Neural cell (in vitro differentiated cells): Measurements from ENCODE around the gene PGAP3. TPM values are rescaled to one million over a fixed set of nuclear protein-coding genes. Genes with fewer than 3 reads are reported as not detected.

Source experiments
- H2AFZ ChIP-seq: fragments of 200-600, 300-800 bp; sonication (generic), shearing (Covaris generic); 2 replicates; pipeline ENCODE4 v1.6.0; 2014; ENCODE audit warnings: low read depth, mild to moderate bottlenecking, antibody characterized with exemption, low read length, moderate library complexity
- H3F3A ChIP-seq: fragments of 200-600 bp; shearing (Covaris generic); 2 replicates; pipeline ENCODE4 v1.6.1; 2016; ENCODE audit warnings: mild to moderate bottlenecking, moderate library complexity, mixed read lengths, antibody characterized with exemption, low read length; ENCODE audit not compliant: insufficient read depth, poor library complexity, severe bottlenecking
- H3K27ac ChIP-seq: fragments of 200-600, 300-800 bp; sonication (generic), shearing (Covaris generic); 2 replicates; pipeline ENCODE4 v1.5.1; 2014; ENCODE audit warnings: mild to moderate bottlenecking, low read length, moderate library complexity
- H3K27me3 ChIP-seq: fragments of 300-800, 200-600 bp; sonication (generic), shearing (Covaris generic); 2 replicates; pipeline ENCODE4 v1.6.0; 2014; ENCODE audit warnings: mild to moderate bottlenecking, low read depth, low read length, moderate library complexity; ENCODE audit not compliant: insufficient read depth
- H3K36me3 ChIP-seq: fragments of 300-800, 200-600 bp; sonication (generic), shearing (Covaris generic); 2 replicates; pipeline ENCODE4 v1.5.1; 2014; ENCODE audit warnings: mild to moderate bottlenecking, antibody characterized with exemption, low read length, moderate library complexity; ENCODE audit not compliant: insufficient read depth
- H3K4me2 ChIP-seq: fragments of 300-800, 200-600 bp; sonication (generic), shearing (Covaris generic); 2 replicates; pipeline ENCODE4 v1.6.0; 2014; ENCODE audit warnings: mild to moderate bottlenecking, low read length
- H3K4me3 ChIP-seq: fragments of 300-800, 200-600 bp; sonication (generic), shearing (Covaris generic); 2 replicates; pipeline ENCODE4 v1.5.1; 2014; ENCODE audit warnings: mild to moderate bottlenecking, low read length, moderate library complexity
- H3K79me2 ChIP-seq: fragments of 200-600 bp; shearing (Covaris generic); replicated peaks from 2 replicates; pipeline ENCODE4 v1.6.0; 2014; ENCODE audit warnings: mild to moderate bottlenecking, low read length, moderate library complexity; ENCODE audit not compliant: insufficient read depth
- H3K9ac ChIP-seq: fragments of 300-800, 200-600 bp; sonication (generic), shearing (Covaris generic); 2 replicates; pipeline ENCODE4 v1.6.1; 2016; ENCODE audit warnings: mild to moderate bottlenecking, low read length, mixed read lengths
- H3K9me2 ChIP-seq: fragments of 200-600 bp; shearing (Covaris generic); 2 replicates; pipeline ENCODE4 v1.6.1; 2016; ENCODE audit warnings: mild to moderate bottlenecking, low read length, mixed read lengths; ENCODE audit not compliant: insufficient read depth
- H3K9me3 ChIP-seq: fragments of 200-600, 300-800 bp; sonication (generic), shearing (Covaris generic); 2 replicates; pipeline ENCODE4 v1.6.1; 2016; ENCODE audit warnings: mild to moderate bottlenecking, mixed run types, low read length, moderate library complexity, mixed read lengths
- H4K20me1 ChIP-seq: fragments of 200-600 bp; shearing (Covaris generic); 2 replicates; pipeline ENCODE4 v1.6.1; 2016; ENCODE audit warnings: mild to moderate bottlenecking, mixed run types; ENCODE audit not compliant: insufficient read depth
- EP300 ChIP-seq: fragments of 450-650 bp; conservative IDR thresholded peaks from 2 replicates; pipeline ENCODE4 v1.6.1; 2014; ENCODE audit warnings: antibody characterized with exemption, mild to moderate bottlenecking, moderate library complexity; ENCODE audit not compliant: poor library complexity, severe bottlenecking
- EZH2 ChIP-seq: fragments of 200-600, 300-800 bp; shearing (Covaris generic), sonication (generic); IDR thresholded peaks from 2 replicates; pipeline ENCODE4 v1.6.1; 2014; ENCODE audit warnings: antibody characterized with exemption, low read length, borderline replicate concordance, mild to moderate bottlenecking; ENCODE audit not compliant: insufficient read depth, poor library complexity, severe bottlenecking
- MXI1 ChIP-seq: fragments of 450-650 bp; conservative IDR thresholded peaks from 2 replicates; pipeline ENCODE4 v1.6.1; 2014; ENCODE audit warnings: antibody characterized with exemption, mild to moderate bottlenecking; ENCODE audit not compliant: poor library complexity, severe bottlenecking
- POLR2AphosphoS5 ChIP-seq: IDR thresholded peaks from 2 replicates; pipeline ENCODE4 v1.6.1; 2012
- RAD21 ChIP-seq: fragments of 450-650 bp; conservative IDR thresholded peaks from 2 replicates; pipeline ENCODE4 v1.6.1; 2014; ENCODE audit warnings: antibody characterized with exemption, mild to moderate bottlenecking, moderate library complexity
- SMC3 ChIP-seq: fragments of 450-650 bp; conservative IDR thresholded peaks from 2 replicates; pipeline ENCODE4 v1.6.1; 2014; ENCODE audit warnings: antibody characterized with exemption, mild to moderate bottlenecking, moderate library complexity; ENCODE audit not compliant: poor library complexity
- TAF1 ChIP-seq: IDR thresholded peaks from 2 replicates; pipeline ENCODE4 v1.6.1; 2012; ENCODE audit warnings: low read depth
- polyA plus RNA-seq: library from polyadenylated mRNA; depleted of rRNA; stranded (reverse); fragments of >200 nt; gene quantifications from 2 replicates; pipeline ENCODE4 v1.2.3, GENCODE V29; 2014
- TF ChIP-seq, protein P1 (sequence below): fragments of 450-650 bp; IDR thresholded peaks from 2 replicates; pipeline ENCODE4 v1.5.1; 2014; ENCODE audit warnings: antibody characterized with exemption, mild to moderate bottlenecking, moderate library complexity; ENCODE audit not compliant: poor library complexity, severe bottlenecking
- TF ChIP-seq, protein P2 (sequence below): IDR thresholded peaks from 2 replicates; pipeline ENCODE4 v1.6.1; 2012; ENCODE audit warnings: borderline replicate concordance

PGAP3 gene
- polyA plus RNA-seq, 1 donor from 2014 or later, result 27.2 TPM

DNA sequence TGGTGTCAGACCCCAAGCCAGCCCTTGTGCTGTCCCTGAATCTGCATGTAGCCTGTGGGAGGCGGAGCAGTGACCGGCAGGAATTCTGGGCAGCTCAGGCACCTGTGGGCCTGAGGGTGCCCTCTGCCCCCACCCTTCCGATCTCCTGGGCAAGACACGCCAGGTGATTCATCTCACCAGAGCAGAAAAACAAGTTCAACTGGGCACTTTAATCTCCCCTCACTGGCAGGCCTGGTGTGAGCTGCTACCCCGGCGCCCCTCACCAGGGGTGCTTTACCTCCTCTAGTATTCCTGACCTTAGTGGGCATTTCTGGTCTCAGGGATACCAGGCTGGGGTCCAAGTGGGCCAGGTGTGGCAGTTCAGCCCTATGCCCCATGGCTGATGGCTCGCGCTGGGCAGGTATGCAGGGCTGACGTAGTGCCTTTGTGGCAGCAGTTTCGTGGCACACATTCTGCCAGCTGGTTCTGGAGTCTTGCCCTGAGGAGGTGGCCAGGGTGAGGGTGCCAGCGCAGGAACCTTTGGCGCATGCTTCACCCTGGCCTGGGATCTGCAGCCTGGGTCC is 18.0 kb upstream of the PGAP3 start:
- no peak overlapping the region for H2AFZ ChIP-seq

GRCh38 chr17:39704821-39705551 is 17.1 kb upstream of the PGAP3 start:
- Histone ChIP-seq H3K27me3 (peaks cover 8% of the 10 kb centered on the region), H3K4me2 (no peak overlapping the region), H3K79me2 (no peaks in the 10 kb centered on the region), H3K27ac (no peak overlapping the region), H3K9ac (no peak overlapping the region), H3F3A (no peaks in the 10 kb centered on the region), H2AFZ (no peak overlapping the region), H4K20me1 (no peaks in the 10 kb centered on the region), H3K36me3 (no peaks in the 10 kb centered on the region), H3K9me2 (no peaks in the 10 kb centered on the region), H3K4me3 (no peak overlapping the region), H3K9me3 (no peaks in the 10 kb centered on the region)
- TF ChIP-seq EZH2 (no peak), EP300 (no peak), POLR2AphosphoS5 (no peak), MXI1 (no peak), TAF1 (no peak), RAD21 (no peak), SMC3 (no peak)
- TF ChIP-seq, protein P1, sequence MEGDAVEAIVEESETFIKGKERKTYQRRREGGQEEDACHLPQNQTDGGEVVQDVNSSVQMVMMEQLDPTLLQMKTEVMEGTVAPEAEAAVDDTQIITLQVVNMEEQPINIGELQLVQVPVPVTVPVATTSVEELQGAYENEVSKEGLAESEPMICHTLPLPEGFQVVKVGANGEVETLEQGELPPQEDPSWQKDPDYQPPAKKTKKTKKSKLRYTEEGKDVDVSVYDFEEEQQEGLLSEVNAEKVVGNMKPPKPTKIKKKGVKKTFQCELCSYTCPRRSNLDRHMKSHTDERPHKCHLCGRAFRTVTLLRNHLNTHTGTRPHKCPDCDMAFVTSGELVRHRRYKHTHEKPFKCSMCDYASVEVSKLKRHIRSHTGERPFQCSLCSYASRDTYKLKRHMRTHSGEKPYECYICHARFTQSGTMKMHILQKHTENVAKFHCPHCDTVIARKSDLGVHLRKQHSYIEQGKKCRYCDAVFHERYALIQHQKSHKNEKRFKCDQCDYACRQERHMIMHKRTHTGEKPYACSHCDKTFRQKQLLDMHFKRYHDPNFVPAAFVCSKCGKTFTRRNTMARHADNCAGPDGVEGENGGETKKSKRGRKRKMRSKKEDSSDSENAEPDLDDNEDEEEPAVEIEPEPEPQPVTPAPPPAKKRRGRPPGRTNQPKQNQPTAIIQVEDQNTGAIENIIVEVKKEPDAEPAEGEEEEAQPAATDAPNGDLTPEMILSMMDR, result no peak
- TF ChIP-seq, protein P2, sequence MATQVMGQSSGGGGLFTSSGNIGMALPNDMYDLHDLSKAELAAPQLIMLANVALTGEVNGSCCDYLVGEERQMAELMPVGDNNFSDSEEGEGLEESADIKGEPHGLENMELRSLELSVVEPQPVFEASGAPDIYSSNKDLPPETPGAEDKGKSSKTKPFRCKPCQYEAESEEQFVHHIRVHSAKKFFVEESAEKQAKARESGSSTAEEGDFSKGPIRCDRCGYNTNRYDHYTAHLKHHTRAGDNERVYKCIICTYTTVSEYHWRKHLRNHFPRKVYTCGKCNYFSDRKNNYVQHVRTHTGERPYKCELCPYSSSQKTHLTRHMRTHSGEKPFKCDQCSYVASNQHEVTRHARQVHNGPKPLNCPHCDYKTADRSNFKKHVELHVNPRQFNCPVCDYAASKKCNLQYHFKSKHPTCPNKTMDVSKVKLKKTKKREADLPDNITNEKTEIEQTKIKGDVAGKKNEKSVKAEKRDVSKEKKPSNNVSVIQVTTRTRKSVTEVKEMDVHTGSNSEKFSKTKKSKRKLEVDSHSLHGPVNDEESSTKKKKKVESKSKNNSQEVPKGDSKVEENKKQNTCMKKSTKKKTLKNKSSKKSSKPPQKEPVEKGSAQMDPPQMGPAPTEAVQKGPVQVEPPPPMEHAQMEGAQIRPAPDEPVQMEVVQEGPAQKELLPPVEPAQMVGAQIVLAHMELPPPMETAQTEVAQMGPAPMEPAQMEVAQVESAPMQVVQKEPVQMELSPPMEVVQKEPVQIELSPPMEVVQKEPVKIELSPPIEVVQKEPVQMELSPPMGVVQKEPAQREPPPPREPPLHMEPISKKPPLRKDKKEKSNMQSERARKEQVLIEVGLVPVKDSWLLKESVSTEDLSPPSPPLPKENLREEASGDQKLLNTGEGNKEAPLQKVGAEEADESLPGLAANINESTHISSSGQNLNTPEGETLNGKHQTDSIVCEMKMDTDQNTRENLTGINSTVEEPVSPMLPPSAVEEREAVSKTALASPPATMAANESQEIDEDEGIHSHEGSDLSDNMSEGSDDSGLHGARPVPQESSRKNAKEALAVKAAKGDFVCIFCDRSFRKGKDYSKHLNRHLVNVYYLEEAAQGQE, result no peak

More for the DNA sequence above, 18.0 kb upstream of the PGAP3 start:
- H3K27ac ChIP-seq, result no peak overlapping the region
- H3K4me3 ChIP-seq, result no peak overlapping the region
- no peak overlapping the region for H3K4me2 ChIP-seq
- H4K20me1 ChIP-seq, result no peaks in the 10 kb centered on the region
- TF ChIP-seq RAD21 (no peak), EZH2 (no peak), MXI1 (no peak), SMC3 (no peak), EP300 (no peak)
- TF ChIP-seq, protein P2, result no peak
- TF ChIP-seq, protein P1, result no peak
- no peak overlapping the region for H3K9ac ChIP-seq
- H3K9me3 ChIP-seq, result no peaks in the 10 kb centered on the region
- no peaks in the 10 kb centered on the region for H3K79me2 ChIP-seq
- H3K27me3 ChIP-seq, result no peaks in the 10 kb centered on the region
- no peaks in the 10 kb centered on the region for H3F3A ChIP-seq
- H3K36me3 ChIP-seq, result no peaks in the 10 kb centered on the region
- no peaks in the 10 kb centered on the region for H3K9me2 ChIP-seq
